Mammary epithelial cell (primary cell): Measurements from ENCODE around the gene ISCA2.

Experiments used
- CTCF ChIP-seq, 2 donors: IDR thresholded peaks in 1 of 2; conservative IDR thresholded peaks in 1 of 2; 2 replicates each; pipeline ENCODE4 v1.5.1; 2011 to 2012; ENCODE audit warnings: inconsistent platforms in 2 of 2, low read length in 2 of 2, mild to moderate bottlenecking in 2 of 2, control low read depth in 1 of 2, low read depth in 1 of 2; ENCODE audit not compliant: insufficient read depth in 1 of 2; ENCODE audit errors: extremely low read depth in 1 of 2
- EZH2 ChIP-seq: IDR thresholded peaks from 2 replicates; pipeline ENCODE4 v1.6.1; 2012; ENCODE audit warnings: low read length, inconsistent platforms, borderline replicate concordance

GRCh38 chr14:74482571-74482970, 11.0 kb upstream of the ISCA2 start:
- TF ChIP-seq EZH2 (no peak), CTCF (conservative IDR thresholded peaks at IDR 0.05 in 1 of 2, IDR thresholded peaks at IDR 0.05 in 1 of 2; ENCODE audit: extremely low read depth in 1 of 2, insufficient read depth in 1 of 2, low read depth in 1 of 2, low read length in 2 of 2) (no peak)
